Measurements from ENCODE around the gene ROBO2. TPM values are rescaled to one million over a fixed set of nuclear protein-coding genes. Genes with fewer than 3 reads are reported as not detected.

ROBO2 gene
- total and polyA plus RNA-seq, 5 donors = 0.05 to 2.1 (median 0.39) TPM; not detected in 1

DNA sequence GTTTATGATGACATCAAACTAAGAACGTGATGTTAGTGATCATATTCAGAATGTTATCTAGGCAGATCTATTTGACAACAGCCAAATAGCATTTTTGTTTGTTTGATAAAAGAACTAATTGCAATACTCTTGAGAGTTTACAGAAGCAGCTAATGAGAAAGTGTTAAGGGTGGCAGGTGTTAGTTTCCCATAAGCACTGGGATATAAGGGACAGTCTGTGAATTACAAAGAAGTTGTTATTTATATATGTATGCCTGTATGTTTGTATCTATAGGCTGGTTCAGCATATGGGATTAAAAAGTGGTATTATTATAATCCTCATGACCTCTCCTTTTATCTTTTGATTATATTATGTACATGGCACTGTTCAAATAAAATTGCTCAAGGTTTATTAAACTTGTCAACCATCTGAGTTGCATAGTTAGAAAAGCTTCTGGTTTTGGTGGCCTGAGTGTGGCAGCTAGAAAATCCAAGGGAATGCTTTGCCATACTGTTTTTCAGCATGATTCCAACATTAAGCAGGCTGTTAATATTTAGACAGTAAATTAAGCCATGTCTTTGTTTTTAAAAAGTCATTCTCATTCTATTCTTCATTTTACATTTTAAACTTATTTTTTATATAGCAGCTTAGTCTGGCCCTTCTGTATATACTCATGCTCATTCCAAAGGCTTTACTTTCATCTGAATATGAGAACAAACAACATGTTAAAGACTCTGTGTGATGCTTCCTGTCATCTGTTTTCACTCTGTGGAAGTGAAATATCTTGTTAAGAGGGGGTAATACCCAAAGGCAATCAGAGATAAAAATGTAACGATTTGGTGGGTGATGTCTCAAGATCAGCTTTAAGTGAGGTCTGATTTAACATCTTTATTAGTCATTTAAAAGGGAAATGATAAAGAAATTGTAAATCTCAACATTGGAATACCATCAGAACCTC lies 13.1 kb downstream of the ROBO2 start:
- intact Hi-C loops (cut with DNase I) = no loop called here
- 26% methylated on average over 2 of the region's 2 CpGs for WGBS
- H3K27me3 ChIP-seq (ENCODE audit: control insufficient read depth, insufficient read depth) = no peaks in the 10 kb centered on the region
- DNase-seq (no peak), ATAC-seq (no peak)
- no peaks in the 10 kb centered on the region for H3K4me1 ChIP-seq (ENCODE audit: control insufficient read depth, insufficient read depth, low read length)
- no peak overlapping the region for H3K4me3 ChIP-seq (ENCODE audit: low read length)
- H3K27ac ChIP-seq (ENCODE audit: low read length) = no peak overlapping the region
- no peaks in the 10 kb centered on the region for H3K9me3 ChIP-seq (ENCODE audit: control insufficient read depth, low read length)

DNA sequence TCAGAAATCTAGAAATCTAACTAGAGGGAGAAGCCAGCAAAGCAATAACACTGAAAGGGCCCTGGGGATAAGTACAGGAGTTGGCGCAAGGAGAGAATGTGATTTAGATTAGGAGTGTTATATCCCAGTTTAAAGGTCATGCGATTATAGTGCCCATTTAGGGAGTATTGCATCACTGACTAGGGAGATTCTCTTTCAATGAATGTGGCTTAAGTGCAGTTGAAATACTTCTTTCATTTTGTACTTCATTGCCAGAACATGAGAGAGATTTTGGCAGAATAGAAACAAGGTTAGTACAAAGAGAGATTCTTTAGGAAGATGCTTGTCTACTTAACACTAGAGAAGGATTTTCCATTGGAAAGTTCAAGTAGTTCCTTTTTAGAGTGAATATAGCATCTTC lies 13.9 kb downstream of the ROBO2 start:
- intact Hi-C loops (cut with DNase I) = no loop called here
- no peak for DNase-seq
- Histone ChIP-seq H3K4me1 (ENCODE audit: control insufficient read depth, insufficient read depth, low read length) (no peaks in the 10 kb centered on the region), H3K4me3 (ENCODE audit: low read length) (no peak overlapping the region), H3K27ac (ENCODE audit: low read length) (no peak overlapping the region), H3K9me3 (ENCODE audit: control insufficient read depth, low read length) (no peaks in the 10 kb centered on the region), H3K27me3 (ENCODE audit: control insufficient read depth, insufficient read depth) (no peaks in the 10 kb centered on the region)
- no peak for ATAC-seq
- 68% methylated on average over 2 of the region's 2 CpGs for WGBS

DNA sequence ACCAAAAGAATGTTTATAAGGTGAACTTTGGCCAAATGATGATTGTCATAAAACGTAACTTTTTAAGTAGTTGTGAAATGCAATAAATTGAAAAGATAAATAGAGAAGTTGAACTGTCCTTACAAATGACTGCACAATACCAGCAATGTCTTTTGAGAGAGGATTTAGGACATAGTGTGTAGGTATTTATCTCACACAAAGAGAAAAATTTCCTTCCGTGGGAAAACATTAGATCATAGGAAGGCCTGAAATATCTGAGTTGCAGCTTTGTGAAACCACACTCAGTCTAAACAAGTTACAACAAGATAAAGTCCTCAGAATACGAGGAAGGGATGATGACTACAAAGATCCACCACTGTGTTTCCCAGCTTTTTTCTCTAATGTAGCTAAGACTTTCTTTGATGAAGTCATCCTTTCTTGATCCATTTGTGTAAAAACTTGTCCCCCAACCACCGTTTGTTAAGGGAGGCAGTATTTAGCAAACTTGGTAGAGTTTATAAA lies 16.0 kb downstream of the ROBO2 start:
- WGBS = 55% methylated on average over 4 of the region's 4 CpGs
- H3K9me3 ChIP-seq (ENCODE audit: control insufficient read depth, low read length) = no peaks in the 10 kb centered on the region
- no peak overlapping the region for H3K4me3 ChIP-seq (ENCODE audit: low read length)
- no peaks in the 10 kb centered on the region for H3K27me3 ChIP-seq (ENCODE audit: control insufficient read depth, insufficient read depth)
- no peak overlapping the region for H3K27ac ChIP-seq (ENCODE audit: low read length)
- intact Hi-C loops (cut with DNase I) = no loop called here
- no peak for ATAC-seq
- no peak for DNase-seq
- no peaks in the 10 kb centered on the region for H3K4me1 ChIP-seq (ENCODE audit: control insufficient read depth, insufficient read depth, low read length)

DNA sequence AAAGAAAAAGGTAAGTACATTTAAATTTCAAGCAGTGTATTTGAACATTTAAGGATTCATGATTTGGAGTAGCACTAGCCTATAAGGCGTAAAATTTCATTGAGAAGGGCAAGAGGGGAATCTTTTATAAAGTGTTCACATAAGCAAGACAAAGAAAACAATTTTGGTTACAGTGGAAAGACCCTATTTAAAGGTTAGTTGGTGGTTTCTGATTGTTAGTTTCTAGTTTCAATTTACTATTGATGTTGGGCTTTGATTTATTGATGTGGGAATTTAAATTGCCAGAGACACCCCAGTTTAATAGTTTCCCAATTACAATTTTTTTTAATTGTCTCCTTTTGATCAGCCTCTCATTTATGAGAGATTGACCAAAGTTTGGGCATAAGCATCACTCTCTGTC lies 19.5 kb downstream of the ROBO2 start:
- no peak overlapping the region for H3K27ac ChIP-seq (ENCODE audit: low read length)
- no peak for DNase-seq
- no peaks in the 10 kb centered on the region for H3K27me3 ChIP-seq (ENCODE audit: control insufficient read depth, insufficient read depth)
- no peak for ATAC-seq
- no peak overlapping the region for H3K4me3 ChIP-seq (ENCODE audit: low read length)
- intact Hi-C loops (cut with DNase I) = no loop called here
- H3K4me1 ChIP-seq (ENCODE audit: control insufficient read depth, insufficient read depth, low read length) = no peaks in the 10 kb centered on the region
- no peaks in the 10 kb centered on the region for H3K9me3 ChIP-seq (ENCODE audit: control insufficient read depth, low read length)
- WGBS = 93% methylated on average over 1 of the region's 1 CpG

DNA sequence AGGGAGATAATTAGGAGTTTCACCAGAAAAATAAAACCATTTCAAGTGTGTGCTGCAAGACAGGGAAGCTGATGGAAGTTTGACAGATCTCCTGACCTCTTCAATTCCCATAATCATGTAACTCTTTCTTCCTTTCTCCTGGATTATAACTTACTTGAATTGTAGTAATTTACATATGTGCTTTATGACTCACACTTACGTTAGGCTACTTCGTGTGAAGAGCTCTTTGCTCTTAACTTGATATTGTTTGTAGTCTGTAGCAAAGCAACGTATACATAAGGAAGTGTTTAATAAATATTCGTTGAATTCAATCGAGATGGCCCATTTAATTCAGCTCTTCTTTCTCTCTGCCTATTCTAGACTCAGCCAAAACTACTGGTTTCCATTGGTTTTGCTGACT lies 23.5 kb downstream of the ROBO2 start:
- Histone ChIP-seq H3K4me3 (ENCODE audit: low read length) (no peak overlapping the region), H3K4me1 (ENCODE audit: control insufficient read depth, insufficient read depth, low read length) (no peaks in the 10 kb centered on the region), H3K9me3 (ENCODE audit: control insufficient read depth, low read length) (no peaks in the 10 kb centered on the region), H3K27ac (ENCODE audit: low read length) (no peak overlapping the region), H3K27me3 (ENCODE audit: control insufficient read depth, insufficient read depth) (peaks cover 3% of the 10 kb centered on the region)
- intact Hi-C loops (cut with DNase I) = no loop called here
- no peak for ATAC-seq
- WGBS = 91% methylated on average over 5 of the region's 5 CpGs
- DNase-seq = no peak

DNA sequence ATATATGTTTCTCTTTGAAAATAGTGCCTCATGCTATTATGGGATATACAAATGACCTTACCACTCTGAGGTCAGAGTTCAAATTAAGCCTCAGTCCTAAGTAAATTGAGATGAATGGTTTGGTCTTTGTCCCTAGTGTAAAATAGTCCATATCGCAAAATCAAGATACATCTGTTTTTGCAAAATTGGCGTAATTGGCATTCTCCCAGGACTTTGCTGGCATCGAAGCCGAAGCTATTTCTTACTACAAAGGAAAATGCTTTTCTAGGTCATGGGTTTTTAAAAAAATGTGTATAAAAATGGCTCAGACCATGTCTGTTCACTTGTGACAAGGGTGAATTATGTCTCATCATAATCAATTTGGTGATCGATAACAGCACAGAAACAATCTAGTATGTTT lies 25.9 kb downstream of the ROBO2 start:
- intact Hi-C loops (cut with DNase I) = no loop called here
- ATAC-seq (no peak), DNase-seq (no peak)
- Histone ChIP-seq H3K4me1 (ENCODE audit: control insufficient read depth, insufficient read depth, low read length) (no peaks in the 10 kb centered on the region), H3K9me3 (ENCODE audit: control insufficient read depth, low read length) (no peaks in the 10 kb centered on the region), H3K4me3 (ENCODE audit: low read length) (no peak overlapping the region), H3K27me3 (ENCODE audit: control insufficient read depth, insufficient read depth) (peaks cover 3% of the 10 kb centered on the region), H3K27ac (ENCODE audit: low read length) (no peak overlapping the region)
- 70% methylated on average over 5 of the region's 5 CpGs for WGBS

DNA sequence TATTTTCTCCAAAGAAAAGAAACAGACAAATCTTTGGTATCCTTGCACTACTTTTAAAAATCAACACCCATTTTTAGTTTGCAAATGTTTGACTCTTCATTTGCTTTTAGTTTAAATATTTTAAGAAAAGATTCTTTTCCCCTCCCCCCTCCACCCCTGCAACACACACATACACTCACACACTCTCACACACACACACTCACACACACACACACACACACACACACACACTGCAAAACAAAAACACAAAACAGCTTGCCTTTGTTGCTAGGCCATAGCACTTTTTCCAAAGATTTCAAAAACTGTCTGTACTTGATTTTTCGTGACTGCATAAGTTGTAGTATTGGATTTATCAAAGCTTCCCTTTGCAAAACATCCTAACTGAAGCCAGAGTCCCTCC lies 26.9 kb downstream of the ROBO2 start:
- WGBS = 69% methylated on average over 1 of the region's 1 CpG
- DNase-seq = no peak
- no peak for ATAC-seq
- no peaks in the 10 kb centered on the region for H3K9me3 ChIP-seq (ENCODE audit: control insufficient read depth, low read length)
- H3K4me3 ChIP-seq (ENCODE audit: low read length) = no peak overlapping the region
- H3K4me1 ChIP-seq (ENCODE audit: control insufficient read depth, insufficient read depth, low read length) = no peaks in the 10 kb centered on the region
- peaks cover 3% of the 10 kb centered on the region for H3K27me3 ChIP-seq (ENCODE audit: control insufficient read depth, insufficient read depth)
- H3K27ac ChIP-seq (ENCODE audit: low read length) = no peak overlapping the region
- intact Hi-C loops (cut with DNase I) = no loop called here

DNA sequence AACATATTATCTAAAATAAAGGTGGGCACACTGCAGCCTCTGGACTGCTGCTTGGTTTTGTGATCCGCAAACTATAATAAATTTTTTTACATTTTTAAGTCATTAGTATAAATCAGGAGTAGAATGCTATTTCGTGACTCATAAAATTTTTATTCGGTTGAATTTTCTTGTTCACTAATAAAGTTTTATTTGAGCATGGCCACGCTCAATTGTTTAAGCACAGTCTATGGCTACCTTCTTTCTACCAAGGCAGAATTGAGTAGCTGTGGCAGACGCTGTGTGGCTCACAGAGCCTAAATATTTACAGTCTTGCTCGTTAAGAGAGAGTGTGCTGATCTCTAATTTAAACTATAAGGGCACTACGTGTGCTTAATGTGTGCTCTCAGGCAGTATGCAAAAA lies 28.9 kb downstream of the ROBO2 start:
- Histone ChIP-seq H3K27me3 (ENCODE audit: control insufficient read depth, insufficient read depth) (peaks cover 3% of the 10 kb centered on the region), H3K9me3 (ENCODE audit: control insufficient read depth, low read length) (no peaks in the 10 kb centered on the region), H3K4me3 (ENCODE audit: low read length) (no peak overlapping the region), H3K27ac (ENCODE audit: low read length) (no peak overlapping the region), H3K4me1 (ENCODE audit: control insufficient read depth, insufficient read depth, low read length) (no peaks in the 10 kb centered on the region)
- intact Hi-C loops (cut with DNase I) = no loop called here
- 89% methylated on average over 7 of the region's 7 CpGs for WGBS
- no peak for DNase-seq
- no peak for ATAC-seq

DNA sequence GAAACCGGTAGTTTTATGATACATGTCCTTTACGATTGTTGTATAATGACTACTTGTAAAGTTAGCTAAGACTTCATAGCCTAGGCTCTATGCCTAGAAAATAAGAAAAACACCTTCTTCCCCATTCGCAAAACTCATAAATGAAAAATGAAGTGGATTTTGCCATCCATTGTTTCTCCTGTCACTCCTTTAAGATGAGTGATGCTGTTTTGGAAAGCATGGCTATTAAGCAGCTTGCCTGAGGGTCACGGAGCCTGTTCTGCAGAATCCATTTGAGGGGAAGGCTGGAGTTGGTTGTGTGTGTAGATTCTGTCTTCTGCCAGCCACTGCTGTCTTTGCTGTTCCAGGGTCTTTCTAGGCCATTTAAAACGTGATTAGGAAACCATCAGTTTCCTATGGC lies 31.5 kb downstream of the ROBO2 start:
- DNase-seq = no peak
- Histone ChIP-seq H3K4me3 (ENCODE audit: low read length) (no peak overlapping the region), H3K27ac (ENCODE audit: low read length) (no peak overlapping the region), H3K9me3 (ENCODE audit: control insufficient read depth, low read length) (no peaks in the 10 kb centered on the region), H3K4me1 (ENCODE audit: control insufficient read depth, insufficient read depth, low read length) (no peaks in the 10 kb centered on the region), H3K27me3 (ENCODE audit: control insufficient read depth, insufficient read depth) (no peaks in the 10 kb centered on the region)
- 75% methylated on average over 5 of the region's 5 CpGs for WGBS
- intact Hi-C loops (cut with DNase I) = no loop called here
- ATAC-seq = no peak

DNA sequence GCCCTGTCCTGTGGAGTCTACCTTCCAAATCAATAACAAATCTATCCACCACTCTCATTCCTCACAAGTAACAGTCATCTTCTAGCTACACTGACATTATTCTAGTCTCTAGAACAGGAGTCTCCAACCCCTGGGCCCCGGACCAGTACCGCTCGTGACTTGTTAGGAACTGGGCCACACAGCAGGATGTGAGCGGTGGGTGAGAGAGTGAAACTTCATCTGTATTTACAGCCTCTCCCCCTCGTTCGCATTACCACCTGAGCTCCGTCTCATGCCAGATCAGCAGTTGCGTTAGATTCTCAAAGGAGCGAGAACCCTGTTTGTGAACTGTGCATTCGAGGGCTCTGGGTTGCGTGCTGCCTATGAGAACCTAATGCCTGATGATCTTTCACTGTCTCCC lies 31.9 kb downstream of the ROBO2 start:
- H3K27ac ChIP-seq (ENCODE audit: low read length) = no peak overlapping the region
- no peaks in the 10 kb centered on the region for H3K27me3 ChIP-seq (ENCODE audit: control insufficient read depth, insufficient read depth)
- WGBS = 91% methylated on average over 11 of the region's 11 CpGs
- ATAC-seq (no peak), DNase-seq (no peak)
- H3K4me3 ChIP-seq (ENCODE audit: low read length) = no peak overlapping the region
- H3K4me1 ChIP-seq (ENCODE audit: control insufficient read depth, insufficient read depth, low read length) = no peaks in the 10 kb centered on the region
- intact Hi-C loops (cut with DNase I) = no loop called here
- no peaks in the 10 kb centered on the region for H3K9me3 ChIP-seq (ENCODE audit: control insufficient read depth, low read length)

DNA sequence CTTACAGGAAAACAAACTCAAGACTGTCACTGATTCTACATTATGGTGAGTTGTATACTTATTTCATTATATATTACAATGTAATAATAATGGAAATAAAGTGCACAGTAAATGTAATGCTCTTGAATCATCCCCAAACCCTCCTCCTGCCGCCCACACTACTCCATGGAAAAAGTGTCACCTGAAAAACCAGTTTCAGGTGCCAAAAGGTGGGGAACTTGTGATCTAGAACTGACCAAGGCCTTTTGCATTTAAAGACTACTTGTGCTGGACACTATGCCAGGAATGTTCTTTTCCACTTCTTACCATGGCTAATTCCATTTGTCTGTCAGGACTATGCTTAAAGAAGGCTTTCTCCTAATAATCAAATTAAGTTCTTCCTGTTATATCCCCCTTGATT lies 32.3 kb downstream of the ROBO2 start:
- DNase-seq (no peak), ATAC-seq (no peak)
- intact Hi-C loops (cut with DNase I) = no loop called here
- Histone ChIP-seq H3K27me3 (ENCODE audit: control insufficient read depth, insufficient read depth) (no peaks in the 10 kb centered on the region), H3K27ac (ENCODE audit: low read length) (no peak overlapping the region), H3K4me3 (ENCODE audit: low read length) (no peak overlapping the region), H3K9me3 (ENCODE audit: control insufficient read depth, low read length) (no peaks in the 10 kb centered on the region), H3K4me1 (ENCODE audit: control insufficient read depth, insufficient read depth, low read length) (no peaks in the 10 kb centered on the region)
- WGBS = 81% methylated on average over 1 of the region's 1 CpG

All from right cardiac atrium (tissue), 5 donors.